Cardiac muscle cell (in vitro differentiated cells and primary cell): ENCODE measurements around the gene SOD2. TPM values are rescaled to one million over a fixed set of nuclear protein-coding genes. Genes with fewer than 3 reads are reported as not detected.
A peak's percentile ranks its signal among the peaks of the same experiment; 100 is the strongest.
"Not testable (repeated sequence)": the region's sequence is repeated elsewhere in the genome, so short reads cannot be mapped to it uniquely, and the experiment has no call there.

Experiments
- DNase-seq, 2 donors: peaks; one replicate each; pipeline versions ENCODE4 v3.0.0 to v3.0.0-alpha.2; 2010 to 2017; ENCODE audit warnings: low read depth in 1 of 2, low spot score in 1 of 2
- H3K27ac ChIP-seq: fragments of 200-600 bp; sonication (generic); 2 replicates; pipeline ENCODE4 v1.5.1; 2016
- H3K27me3 ChIP-seq: fragments of 200-600 bp; sonication (generic); 2 replicates; pipeline ENCODE4 v1.6.0; 2016; ENCODE audit warnings: control low read depth
- H3K36me3 ChIP-seq: fragments of 200-600 bp; sonication (generic); 2 replicates; pipeline ENCODE4 v1.5.1; 2016; ENCODE audit warnings: control low read depth
- H3K4me1 ChIP-seq: fragments of 200-600 bp; sonication (generic); 2 replicates; pipeline ENCODE4 v1.8.1; 2017; ENCODE audit warnings: low read depth, mild to moderate bottlenecking, mixed run types
- H3K4me3 ChIP-seq: fragments of 200-600 bp; sonication (generic); 2 replicates; pipeline ENCODE4 v1.5.1; 2016; ENCODE audit warnings: mild to moderate bottlenecking
- H3K9me3 ChIP-seq: fragments of 200-600 bp; sonication (generic); 2 replicates; pipeline ENCODE4 v1.5.1; 2017; ENCODE audit warnings: low read depth, mild to moderate bottlenecking, control low read depth
- CTCF ChIP-seq: IDR thresholded peaks from 2 replicates; pipeline ENCODE4 v1.5.1; 2012; ENCODE audit warnings: low read depth, mild to moderate bottlenecking, low read length
- polyA plus RNA-seq: library from polyadenylated mRNA; unstranded; fragments of >200 nt; fragmentation: Nextera tagmentation; extraction: Ambion mirVana; gene quantifications from 2 replicates; pipeline ENCODE4 v1.2.1, GENCODE V29; 2016
- total RNA-seq: library from RNA; depleted of rRNA; stranded (reverse); fragments of >200 nt; gene quantifications from 2 replicates; pipeline ENCODE4 v1.2.3, GENCODE V29; 2016

SOD2 gene
- total and polyA plus RNA-seq, 2 experiments from 2014 or later: 156 to 172 TPM

DNA sequence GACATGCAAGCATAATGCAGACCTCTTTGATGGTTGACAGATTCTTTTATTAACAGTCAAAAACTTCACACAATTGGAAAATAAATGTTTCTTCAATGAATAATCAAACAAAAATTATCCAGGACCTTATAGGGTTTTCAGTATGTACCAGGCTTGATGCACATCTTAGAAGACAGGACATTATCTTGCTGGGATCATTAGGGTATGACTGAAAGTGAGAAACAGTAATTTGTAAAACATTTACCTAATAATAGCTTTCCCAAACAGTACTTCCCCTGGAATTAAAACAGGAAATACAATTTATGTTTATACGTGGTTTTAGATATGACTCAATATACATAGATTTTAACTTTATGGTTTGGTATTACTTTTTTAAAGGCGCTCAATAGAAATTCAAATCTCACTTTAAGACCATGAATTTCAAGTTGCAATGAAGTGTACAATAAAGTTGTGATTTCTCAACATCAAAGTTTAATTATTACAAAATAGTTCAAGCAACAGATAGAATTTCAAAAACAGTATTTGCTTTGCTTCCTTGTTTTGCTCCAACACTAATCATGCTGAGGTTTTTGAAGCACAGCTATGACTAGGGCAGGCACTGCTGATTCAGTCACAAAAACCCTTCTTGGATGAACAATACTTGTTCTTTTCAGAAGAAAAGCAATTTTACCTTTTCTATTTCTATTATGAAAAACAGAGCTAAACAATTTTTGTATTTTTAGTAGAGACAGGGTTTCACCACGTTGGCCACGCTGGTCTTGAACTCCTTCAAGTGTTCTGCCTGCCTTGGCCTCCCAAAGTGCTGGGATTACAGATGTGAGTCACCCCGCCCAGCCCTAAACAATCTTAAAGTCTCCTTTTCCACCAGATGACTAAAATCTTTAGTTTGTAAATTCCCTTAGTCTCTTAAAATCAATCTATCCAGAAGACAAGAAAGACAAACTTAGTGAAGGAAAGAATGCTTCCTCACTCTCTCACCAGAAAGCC lies 13.7 kb downstream of the SOD2 start:
- TF ChIP-seq CTCF: no peak
- H3K27me3 ChIP-seq: no peaks in the 10 kb centered on the region
- H3K27ac ChIP-seq: peak overlapping the region; percentile 40
- no peaks in the 10 kb centered on the region for H3K9me3 ChIP-seq
- no peak overlapping the region for H3K4me3 ChIP-seq
- DNase-seq: no peak
- H3K36me3 ChIP-seq: peaks cover 34% of the 10 kb centered on the region
- no peaks in the 10 kb centered on the region for H3K4me1 ChIP-seq

- Histone ChIP-seq H3K4me3 (no peak overlapping the region), H3K27ac (no peak overlapping the region), H3K9me3 (no peaks in the 10 kb centered on the region), H3K27me3 (no peaks in the 10 kb centered on the region), H3K4me1 (no peaks in the 10 kb centered on the region), H3K36me3 (peaks cover 26% of the 10 kb centered on the region)
- no peak for DNase-seq
- no peak for TF ChIP-seq CTCF
These were observed 14.5 kb downstream of the SOD2 start for GRCh38 chr6:159678574-159678973.

DNA sequence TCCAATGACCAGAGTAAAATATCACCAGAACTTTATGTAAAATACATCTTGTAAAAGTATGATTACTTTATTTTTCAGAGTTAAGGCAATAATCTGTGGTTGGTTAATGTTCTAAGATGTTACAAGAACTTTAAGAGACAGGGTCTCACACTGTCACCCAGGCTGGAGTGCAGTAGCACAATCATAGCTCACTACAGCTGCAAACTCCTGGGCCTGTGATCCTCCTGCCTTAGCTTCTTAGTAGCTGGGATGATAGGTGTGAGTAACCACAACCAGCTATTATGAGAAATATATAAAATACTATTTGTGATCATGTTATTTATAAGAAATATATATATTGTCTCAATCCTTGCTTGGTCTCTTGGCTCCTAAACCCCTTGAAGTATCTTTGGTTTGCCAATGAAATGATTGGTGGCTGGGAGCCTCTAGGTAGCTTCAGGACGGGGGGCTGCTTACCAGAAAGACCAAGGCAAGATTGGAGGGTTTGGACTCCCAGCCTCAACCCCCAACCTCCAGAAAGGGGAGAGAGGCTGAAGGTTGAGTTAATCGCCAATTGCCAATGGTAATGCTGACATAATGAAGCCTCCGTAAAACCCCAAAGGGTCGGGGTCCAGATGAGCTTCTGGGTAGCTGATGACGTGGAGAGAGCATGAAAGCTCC lies 15.4 kb downstream of the SOD2 start:
- H3K9me3 ChIP-seq: no peaks in the 10 kb centered on the region
- no peaks in the 10 kb centered on the region for H3K27me3 ChIP-seq
- H3K4me3 ChIP-seq: no peak overlapping the region
- no peak for TF ChIP-seq CTCF
- no peak for DNase-seq
- H3K36me3 ChIP-seq: peaks cover 17% of the 10 kb centered on the region
- H3K4me1 ChIP-seq: no peaks in the 10 kb centered on the region
- H3K27ac ChIP-seq: no peak overlapping the region

DNA sequence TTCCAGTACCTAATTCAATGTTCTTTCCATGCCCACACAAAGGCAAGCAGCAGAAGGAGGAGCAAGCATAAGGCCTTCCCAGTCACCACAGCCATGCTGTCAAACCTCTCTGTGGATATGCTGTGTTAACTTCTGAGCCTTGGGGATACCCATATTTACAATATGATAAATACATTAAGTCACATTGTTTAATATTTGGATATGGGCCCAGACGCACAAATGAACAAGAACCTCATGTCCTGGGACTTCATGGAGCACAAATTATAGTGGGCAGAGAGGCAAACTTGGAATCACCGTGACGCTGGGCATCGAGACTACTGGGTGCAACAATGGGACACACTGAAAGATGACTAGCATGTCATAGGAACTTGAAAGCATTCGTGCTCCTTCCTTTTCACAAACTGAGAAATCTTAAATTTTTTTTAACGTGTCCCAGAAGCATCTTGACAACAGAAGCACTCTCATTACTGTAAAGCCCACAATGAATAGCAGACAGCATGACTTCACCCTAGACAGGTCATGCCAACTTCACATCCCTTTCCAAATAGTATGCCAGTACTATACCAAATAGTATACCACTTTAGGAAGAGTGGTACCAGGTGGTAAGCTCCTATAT lies 16.0 kb downstream of the SOD2 start:
- no peak overlapping the region for H3K27ac ChIP-seq
- H3K4me1 ChIP-seq: no peaks in the 10 kb centered on the region
- no peak for TF ChIP-seq CTCF
- peak in 1 of 2 donors; percentile 16 for DNase-seq
- H3K4me3 ChIP-seq: no peak overlapping the region
- H3K27me3 ChIP-seq: no peaks in the 10 kb centered on the region
- H3K36me3 ChIP-seq: peaks cover 11% of the 10 kb centered on the region
- H3K9me3 ChIP-seq: no peaks in the 10 kb centered on the region

- H3K27ac ChIP-seq, H3K4me3 ChIP-seq, H3K36me3 ChIP-seq, H3K9me3 ChIP-seq, H3K4me1 ChIP-seq, DNase-seq, H3K27me3 ChIP-seq: not testable (repeated sequence)
These were observed 16.8 kb downstream of the SOD2 start for GRCh38 chr6:159676236-159676635.
